Stomach (tissue), 9 donors: ENCODE results near the gene OR2M5. TPM values are rescaled to one million over a fixed set of nuclear protein-coding genes. Genes with fewer than 3 reads are reported as not detected.

ENCODE experiments used
- DNase-seq, 2 donors: peaks; one replicate each; pipeline versions ENCODE4 v3.0.0 to v3.0.0-alpha.2; 2013 to 2019
- H3K27ac ChIP-seq, 5 donors: fragments of 200-600 bp in 4 of 5; sonication (generic) in 4 of 5; one replicate each; pipeline ENCODE4 v1.5.1; 2013 to 2019; ENCODE audit warnings: mild to moderate bottlenecking in 1 of 5, moderate library complexity in 1 of 5
- H3K27me3 ChIP-seq, 3 donors: fragments of 200-600 bp; sonication (generic); one replicate each; pipeline ENCODE4 v1.5.1; 2017 to 2019; ENCODE audit warnings: mixed run types in 1 of 3
- H3K36me3 ChIP-seq, 4 donors: fragments of 200-600 bp; sonication (generic); 1 replicate in 3 of 4; 2 replicates in 1 of 4; pipeline ENCODE4 v1.5.1; 2016 to 2019
- H3K4me1 ChIP-seq, 4 donors: fragments of 200-600 bp; sonication (generic); one replicate each; pipeline ENCODE4 v1.5.1; 2016 to 2019
- H3K4me3 ChIP-seq, 4 donors: fragments of 200-600 bp; sonication (generic) in 3 of 4; one replicate each; pipeline ENCODE4 v1.5.1; 2016 to 2019; ENCODE audit warnings: mild to moderate bottlenecking in 1 of 4
- H3K9me3 ChIP-seq, 4 donors: fragments of 200-600 bp; sonication (generic); one replicate each; pipeline ENCODE4 v1.5.1; 2016 to 2019
- CTCF ChIP-seq, 7 experiments: fragments of 450-650 bp in 4 of 7; fragments of 200-600 bp in 3 of 7; sonication (generic) in 3 of 7; IDR thresholded peaks; one replicate each; pipeline ENCODE4 v1.5.1; 2016 to 2019; ENCODE audit warnings: antibody characterized with exemption in 7 of 7, control low read depth in 2 of 7, mild to moderate bottlenecking in 1 of 7
- EP300 ChIP-seq: sonication (generic); formaldehyde crosslinking; IDR thresholded peaks from one replicate; pipeline ENCODE4 v1.6.1; 2017; ENCODE audit warnings: antibody characterized with exemption
- POLR2A ChIP-seq, 4 donors: fragments of 450-650 bp; IDR thresholded peaks; one replicate each; pipeline ENCODE4 v1.6.1; 2016; ENCODE audit warnings: antibody characterized with exemption in 4 of 4, control low read depth in 2 of 4, mild to moderate bottlenecking in 1 of 4, moderate library complexity in 1 of 4
- POLR2AphosphoS5 ChIP-seq, 3 donors: sonication (generic); formaldehyde crosslinking; IDR thresholded peaks; one replicate each; pipeline ENCODE4 v1.6.1; 2016; ENCODE audit warnings: antibody characterized with exemption in 3 of 3
- WGBS, 5 donors: extraction: QIAGEN DNeasy Blood & Tissue Kit in 3 of 5; methylation state at CpG; one replicate each; pipeline versions ENCODE4 v1.1.5 to v1.1.7; 2013 to 2018; 5-methylcytosine and 5-hydroxymethylcytosine counted together
- intact Hi-C: fragments of 100-400 bp; cut with DNase I; formaldehyde crosslinking; loops from one replicate; pipeline ENCODE4 v1.15.1; 2023; ENCODE audit warnings: low total_unique reads
- polyA plus RNA-seq, 3 donors: library from polyadenylated mRNA; stranded (reverse); fragments of 200-250 nt; gene quantifications; one replicate each; pipeline ENCODE4 v1.2.3, GENCODE V29; 2013
- total RNA-seq, 5 donors: library from RNA; depleted of rRNA; stranded (reverse); fragments of >200 nt; gene quantifications; one replicate each; pipeline versions ENCODE4 v1.1.0 to v1.2.3, GENCODE V29; 2014 to 2016
- donor health status: healthy with polysubstance abuse.
- donor health status: Bipolar disorder and iron deficiency.
- donor health status: healthy.

Gene OR2M5
- total and polyA plus RNA-seq, 8 donors, result not detected

GRCh38 chr1:248187363-248187762 lies 42.4 kb downstream of the OR2M5 start:
- H3K36me3 ChIP-seq, result no peaks in the 10 kb centered on the region

GRCh38 chr1:248189026-248189425 lies 44.1 kb downstream of the OR2M5 start:
- intact Hi-C loops, result no loop called here
- Histone ChIP-seq H3K27me3 (no peaks in the 10 kb centered on the region), H3K27ac (no peak overlapping the region), H3K4me3 (no peak overlapping the region), H3K4me1 (no peaks in the 10 kb centered on the region), H3K9me3 (peaks cover 0 to 15% (median 5%) of the 10 kb centered on the region in 4 donors), H3K36me3 (no peaks in the 10 kb centered on the region)
- no peak for DNase-seq
- 37 to 62% (median 51%) methylated on average over 9 to 11 of the region's 11 CpGs for WGBS, 5 donors
- TF ChIP-seq CTCF (IDR thresholded peaks at IDR 0.05) (no peak), POLR2AphosphoS5 (IDR thresholded peaks at IDR 0.05) (no peak), POLR2A (IDR thresholded peaks at IDR 0.05) (no peak), EP300 (no peak)

More at GRCh38 chr1:248187363-248187762, 42.4 kb downstream of the OR2M5 start:
- no peak for DNase-seq
- Histone ChIP-seq H3K4me1 (no peaks in the 10 kb centered on the region), H3K27ac (no peak overlapping the region), H3K4me3 (no peak overlapping the region), H3K27me3 (no peaks in the 10 kb centered on the region), H3K9me3 (peaks cover 0 to 11% (median under 1%) of the 10 kb centered on the region in 4 donors)
- intact Hi-C loops, result no loop called here
- 56 to 76% (median 71%) methylated on average over 3 of the region's 3 CpGs for WGBS, 5 donors
- TF ChIP-seq POLR2A (IDR thresholded peaks at IDR 0.05) (no peak), POLR2AphosphoS5 (IDR thresholded peaks at IDR 0.05) (no peak), EP300 (no peak), CTCF (IDR thresholded peaks at IDR 0.05) (no peak)

DNA sequence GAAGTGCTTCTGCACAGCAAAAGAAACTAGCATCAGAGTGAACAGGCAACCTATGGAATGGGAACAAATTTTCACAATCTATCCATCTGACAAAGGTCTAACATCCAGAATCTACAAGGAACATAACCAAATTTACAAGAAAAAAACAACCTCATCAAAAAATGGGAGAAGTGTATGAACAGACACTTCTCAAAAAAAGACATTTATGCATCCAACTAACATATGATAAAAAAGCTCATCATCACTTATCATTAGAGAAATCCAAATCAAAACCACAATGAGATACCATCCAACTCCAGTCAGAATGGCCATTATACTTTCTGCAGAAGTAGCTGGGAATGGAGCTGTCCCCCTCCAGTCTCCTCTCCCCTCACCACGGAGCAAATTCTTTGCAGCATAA lies 49.2 kb downstream of the OR2M5 start:
- DNase-seq, result no peak
- 26 to 67% (median 54%) methylated on average over 1 of the region's 1 CpG for WGBS, 5 donors
- TF ChIP-seq EP300, result no peak
- TF ChIP-seq POLR2A (IDR thresholded peaks at IDR 0.05), result no peak
- TF ChIP-seq CTCF (IDR thresholded peaks at IDR 0.05), result no peak
- no peak for TF ChIP-seq POLR2AphosphoS5 (IDR thresholded peaks at IDR 0.05)
- no peaks in the 10 kb centered on the region for H3K36me3 ChIP-seq
- H3K27me3 ChIP-seq, result no peaks in the 10 kb centered on the region
- no peak overlapping the region for H3K4me3 ChIP-seq
- H3K27ac ChIP-seq, result no peak overlapping the region
- H3K4me1 ChIP-seq, result no peaks in the 10 kb centered on the region
- intact Hi-C loops, result no loop called here
- H3K9me3 ChIP-seq, result peaks cover 0 to 15% (median 5%) of the 10 kb centered on the region in 4 donors

Other genes starting within 250 kb of the OR2M5 start
- gene OR2W3, start 249.6 kb upstream of the OR2M5 start, total RNA-seq, result under 1 TPM in 1 of 5 donors, not detected in 4; 0.92 TPM
- under 1 TPM in 1 of 3 donors, not detected in 2; 0.13 TPM for gene OR2W3, start 249.6 kb upstream of the OR2M5 start, polyA plus RNA-seq
- gene OR2T8, start 224.9 kb upstream of the OR2M5 start, total RNA-seq, result not detected
- gene OR2T8, start 224.9 kb upstream of the OR2M5 start, polyA plus RNA-seq, result not detected
- gene OR2AJ1, start 220.3 kb upstream of the OR2M5 start, total RNA-seq, result 10 to 100 TPM in 1 of 5 donors, not detected in 4; 10.5 TPM
- gene OR2AJ1, start 220.3 kb upstream of the OR2M5 start, polyA plus RNA-seq, result not detected
- not detected for gene OR2L8, start 196.3 kb upstream of the OR2M5 start, total RNA-seq
- not detected for gene OR2L8, start 196.3 kb upstream of the OR2M5 start, polyA plus RNA-seq
- gene OR2AK2, start 179.9 kb upstream of the OR2M5 start, total RNA-seq, result not detected
- not detected for gene OR2AK2, start 179.9 kb upstream of the OR2M5 start, polyA plus RNA-seq
- not detected for gene OR2L5, start 131.5 kb upstream of the OR2M5 start, total RNA-seq
- gene OR2L5, start 131.5 kb upstream of the OR2M5 start, polyA plus RNA-seq, result not detected
- not detected for gene OR2L2, start 115.1 kb upstream of the OR2M5 start, total RNA-seq
- gene OR2L2, start 115.1 kb upstream of the OR2M5 start, polyA plus RNA-seq, result not detected
- not detected for gene OR2L3, start 98.3 kb upstream of the OR2M5 start, total RNA-seq
- not detected for gene OR2L3, start 98.3 kb upstream of the OR2M5 start, polyA plus RNA-seq
- under 1 TPM in 1 of 5 donors, not detected in 4; 0.37 TPM for gene OR2L13, start 50.0 kb upstream of the OR2M5 start, total RNA-seq
- gene OR2L13, start 50.0 kb upstream of the OR2M5 start, polyA plus RNA-seq, result not detected
- not detected for gene OR2M2, start 29.7 kb downstream of the OR2M5 start, total RNA-seq
- gene OR2M2, start 29.7 kb downstream of the OR2M5 start, polyA plus RNA-seq, result not detected
- under 1 TPM in 1 of 5 donors, not detected in 4; 0.45 TPM for gene OR2M3, start 52.1 kb downstream of the OR2M5 start, total RNA-seq
- gene OR2M3, start 52.1 kb downstream of the OR2M5 start, polyA plus RNA-seq, result not detected
- not detected for gene OR2M4, start 86.3 kb downstream of the OR2M5 start, total RNA-seq
- gene OR2M4, start 86.3 kb downstream of the OR2M5 start, polyA plus RNA-seq, result not detected
- not detected for gene OR2T33, start 132.8 kb downstream of the OR2M5 start, total RNA-seq
- gene OR2T33, start 132.8 kb downstream of the OR2M5 start, polyA plus RNA-seq, result not detected
- gene OR2T12, start 158.3 kb downstream of the OR2M5 start, total RNA-seq, result not detected
- not detected for gene OR2T12, start 158.3 kb downstream of the OR2M5 start, polyA plus RNA-seq
- not detected for gene OR2M7, start 179.4 kb downstream of the OR2M5 start, total RNA-seq
- not detected for gene OR2M7, start 179.4 kb downstream of the OR2M5 start, polyA plus RNA-seq
- not detected for gene OR14C36, start 203.6 kb downstream of the OR2M5 start, total RNA-seq
- not detected for gene OR14C36, start 203.6 kb downstream of the OR2M5 start, polyA plus RNA-seq
- not detected for gene OR2T4, start 216.5 kb downstream of the OR2M5 start, total RNA-seq
- gene OR2T4, start 216.5 kb downstream of the OR2M5 start, polyA plus RNA-seq, result not detected
- gene OR2T6, start 230.6 kb downstream of the OR2M5 start, total RNA-seq, result under 1 TPM in 1 of 5 donors, not detected in 4; under 0.01 TPM
- gene OR2T6, start 230.6 kb downstream of the OR2M5 start, polyA plus RNA-seq, result not detected